ENCODE measurements around the gene TBC1D17.
"Not testable (repeated sequence)": the region's sequence is repeated elsewhere in the genome, so short reads cannot be mapped to it uniquely, and the experiment has no call there.

TBC1D17 gene

DNA sequence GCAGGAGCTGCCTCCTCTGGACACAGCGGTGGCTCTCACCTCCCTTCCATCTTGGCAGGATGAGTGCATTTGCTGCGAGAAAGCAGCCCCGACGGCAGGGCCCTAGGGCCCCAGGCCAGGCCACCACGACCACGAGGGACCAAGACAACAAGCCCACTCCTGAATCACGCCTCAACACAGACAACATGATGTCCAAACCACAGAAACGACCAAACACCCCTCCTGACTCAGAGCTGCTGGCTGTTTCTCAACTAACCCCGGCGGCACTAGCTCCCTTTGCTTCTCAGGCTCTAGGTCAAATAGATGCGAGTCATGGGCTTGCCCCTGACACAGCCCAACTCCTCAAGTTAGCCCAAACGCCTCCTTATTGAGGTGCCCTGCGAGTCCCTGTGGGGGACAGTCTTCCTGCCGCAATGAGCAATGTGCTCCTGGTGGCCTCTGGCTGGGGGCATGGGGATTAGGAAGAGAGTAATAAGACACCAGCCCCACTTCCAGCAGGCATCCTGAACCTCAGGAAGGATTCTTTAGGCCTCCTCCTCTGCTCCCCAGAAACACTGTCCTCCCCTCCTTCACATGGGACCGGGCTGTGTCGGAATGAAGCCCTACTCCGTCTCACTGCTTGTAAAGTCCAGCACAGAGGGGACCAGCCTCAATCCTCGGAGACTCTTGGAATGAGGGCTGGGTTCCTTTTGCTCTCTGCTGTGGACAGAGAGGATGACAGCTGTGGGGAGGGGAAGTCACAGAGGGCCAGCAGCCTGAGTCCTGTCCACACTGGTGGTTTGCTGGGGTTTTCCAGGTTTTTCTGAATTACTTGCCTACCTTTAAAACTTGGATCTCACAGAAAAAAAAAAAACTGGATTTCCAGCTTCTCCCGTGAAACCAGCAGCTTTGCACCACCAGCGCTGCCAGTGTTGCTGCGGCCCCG, 44.6 kb downstream of the TBC1D17 start:
- no peak overlapping the region for H3K4me3 ChIP-seq (ENCODE audit: low read depth in 1 of 2, low read length in 2 of 2)
- H3K9me3 ChIP-seq (ENCODE audit: low read length): no peaks in the 10 kb centered on the region
- H3K27ac ChIP-seq (ENCODE audit: low read depth, low read length): no peak overlapping the region
- no peak overlapping the region for H3K9ac ChIP-seq (ENCODE audit: low read length)
- no peaks in the 10 kb centered on the region for H3K27me3 ChIP-seq (ENCODE audit: control insufficient read depth in 1 of 2, insufficient read depth in 2 of 2, low read length in 2 of 2)
- peaks cover 4% of the 10 kb centered on the region for H3K4me1 ChIP-seq (ENCODE audit: insufficient read depth, low read length)
- H3K36me3 ChIP-seq (ENCODE audit: insufficient read depth, low read length): peaks cover 42% of the 10 kb centered on the region

DNA sequence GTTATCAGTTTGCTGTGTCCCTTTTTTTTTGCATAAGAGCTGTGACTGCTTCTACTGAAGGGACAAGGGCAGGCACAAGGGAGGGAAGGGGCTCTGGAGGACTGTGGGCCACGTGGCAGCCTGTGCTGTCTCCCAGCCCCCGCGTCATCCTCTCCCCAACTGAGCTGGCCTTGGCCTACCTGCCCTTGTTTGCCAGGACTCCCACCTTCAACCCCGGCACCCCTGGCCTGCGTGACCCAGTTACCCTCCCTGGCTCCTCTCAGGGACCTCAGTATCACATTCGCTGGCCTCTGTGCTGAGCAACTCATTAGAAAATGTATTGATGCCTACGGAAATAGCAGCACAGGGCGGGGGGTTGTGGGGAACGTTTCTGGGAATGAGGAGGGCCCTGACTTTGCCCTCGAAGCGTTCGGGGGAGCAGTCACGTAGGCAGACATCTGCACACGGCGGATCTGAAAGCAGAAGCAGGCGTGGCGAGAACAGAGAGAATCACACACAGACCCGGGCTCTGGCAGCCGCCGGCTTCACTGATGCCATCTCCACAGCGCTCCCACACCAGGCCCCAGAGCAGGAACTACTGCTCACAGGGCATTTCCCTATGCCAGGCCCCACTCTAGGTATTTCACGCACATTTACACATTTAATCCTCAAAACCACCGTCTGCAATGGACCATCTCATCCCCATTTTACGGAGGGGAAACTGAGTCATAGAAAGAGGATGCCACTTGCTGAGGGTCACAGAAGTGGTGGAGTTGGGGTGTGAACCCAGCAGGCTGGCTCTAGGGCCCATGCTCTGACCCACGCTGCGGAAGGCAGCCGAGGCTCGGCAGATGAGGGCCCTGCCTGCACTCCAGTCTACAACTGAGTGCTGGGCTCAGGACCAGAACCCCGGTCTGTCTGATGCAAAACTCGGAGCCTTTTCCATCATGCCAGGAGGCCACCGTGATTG, 45.8 kb downstream of the TBC1D17 start:
- Histone ChIP-seq H3K36me3 (ENCODE audit: insufficient read depth, low read length) (peaks cover 45% of the 10 kb centered on the region), H3K27me3 (ENCODE audit: control insufficient read depth in 1 of 2, insufficient read depth in 2 of 2, low read length in 2 of 2) (no peaks in the 10 kb centered on the region), H3K4me3 (ENCODE audit: low read depth in 1 of 2, low read length in 2 of 2) (no peak overlapping the region), H3K9me3 (ENCODE audit: low read length) (no peaks in the 10 kb centered on the region), H3K27ac (ENCODE audit: low read depth, low read length) (no peak overlapping the region), H3K9ac (ENCODE audit: low read length) (no peak overlapping the region), H3K4me1 (ENCODE audit: insufficient read depth, low read length) (peaks cover 14% of the 10 kb centered on the region)

DNA sequence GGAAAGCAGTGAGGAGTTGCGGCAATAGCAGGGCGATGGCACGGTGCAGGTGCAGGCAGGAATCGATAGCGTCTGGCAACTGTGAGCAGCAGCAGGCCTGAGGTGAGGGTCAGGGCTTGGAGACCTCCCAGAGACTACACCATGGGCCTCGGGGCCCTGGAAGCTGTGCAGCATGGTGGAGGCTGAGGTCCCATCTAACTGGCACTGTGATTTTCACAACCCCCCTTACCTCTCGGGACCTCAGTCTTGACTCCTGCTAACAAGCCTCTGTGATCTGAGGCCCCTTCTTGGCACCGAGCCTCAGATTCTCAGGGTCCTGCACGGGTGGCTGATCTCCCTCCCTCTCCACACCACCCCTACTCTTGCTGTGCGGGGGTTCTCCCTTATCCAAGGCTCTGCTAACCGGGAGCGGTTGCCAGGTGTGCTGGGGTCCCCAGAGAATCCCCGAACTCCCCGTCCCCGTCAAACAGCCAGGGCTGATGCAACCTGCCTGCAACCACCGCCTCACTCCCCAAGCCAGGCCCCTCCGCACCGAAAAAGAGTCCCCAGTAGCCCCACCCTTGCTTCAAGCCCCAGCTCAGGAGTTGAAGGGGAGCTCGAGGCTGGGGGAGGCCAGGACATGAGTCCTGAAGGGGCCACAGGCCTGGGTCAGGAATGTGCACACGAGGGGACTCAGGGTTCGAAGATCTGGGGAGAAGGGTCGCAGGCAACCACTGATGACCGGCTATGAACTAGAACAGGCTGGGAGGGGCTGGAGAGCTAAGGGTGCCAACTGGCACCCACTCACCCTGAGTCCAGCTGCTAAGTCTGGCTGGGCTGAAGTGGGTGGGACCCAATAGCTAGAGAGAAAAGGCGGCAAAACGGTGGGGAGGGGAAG, 46.7 kb downstream of the TBC1D17 start:
- H3K9me3 ChIP-seq (ENCODE audit: low read length): no peaks in the 10 kb centered on the region
- H3K27me3 ChIP-seq (ENCODE audit: control insufficient read depth in 1 of 2, insufficient read depth in 2 of 2, low read length in 2 of 2): no peaks in the 10 kb centered on the region
- H3K27ac ChIP-seq (ENCODE audit: low read depth, low read length): no peak overlapping the region
- peaks cover 14% of the 10 kb centered on the region for H3K4me1 ChIP-seq (ENCODE audit: insufficient read depth, low read length)
- no peak overlapping the region for H3K4me3 ChIP-seq (ENCODE audit: low read depth in 1 of 2, low read length in 2 of 2)
- no peak overlapping the region for H3K9ac ChIP-seq (ENCODE audit: low read length)
- peaks cover 45% of the 10 kb centered on the region for H3K36me3 ChIP-seq (ENCODE audit: insufficient read depth, low read length)

DNA sequence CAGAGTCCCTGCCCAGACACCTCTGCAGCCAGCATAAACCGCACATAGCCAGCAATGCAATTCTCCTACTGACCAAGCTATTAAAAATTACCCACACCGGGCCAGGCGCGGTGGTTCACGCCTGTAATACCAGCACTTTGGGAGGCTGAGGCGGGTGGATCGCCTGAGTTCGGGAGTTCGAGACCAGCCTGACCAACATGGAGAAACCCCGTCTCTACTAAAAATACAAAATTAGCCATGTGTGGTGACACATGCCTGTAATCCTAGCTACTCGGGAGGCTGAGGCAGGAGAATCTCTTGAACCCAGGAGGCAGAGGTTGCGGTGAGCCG, 47.3 kb downstream of the TBC1D17 start:
- Histone ChIP-seq H3K4me1 (ENCODE audit: insufficient read depth, low read length) (peaks cover 14% of the 10 kb centered on the region), H3K36me3 (ENCODE audit: insufficient read depth, low read length) (peaks cover 45% of the 10 kb centered on the region)
- H3K9ac ChIP-seq (ENCODE audit: low read length); H3K4me3 ChIP-seq (ENCODE audit: low read depth in 1 of 2, low read length in 2 of 2); H3K27ac ChIP-seq (ENCODE audit: low read depth, low read length); H3K9me3 ChIP-seq (ENCODE audit: low read length); H3K27me3 ChIP-seq (ENCODE audit: control insufficient read depth in 1 of 2, insufficient read depth in 2 of 2, low read length in 2 of 2): not testable (repeated sequence)

DNA sequence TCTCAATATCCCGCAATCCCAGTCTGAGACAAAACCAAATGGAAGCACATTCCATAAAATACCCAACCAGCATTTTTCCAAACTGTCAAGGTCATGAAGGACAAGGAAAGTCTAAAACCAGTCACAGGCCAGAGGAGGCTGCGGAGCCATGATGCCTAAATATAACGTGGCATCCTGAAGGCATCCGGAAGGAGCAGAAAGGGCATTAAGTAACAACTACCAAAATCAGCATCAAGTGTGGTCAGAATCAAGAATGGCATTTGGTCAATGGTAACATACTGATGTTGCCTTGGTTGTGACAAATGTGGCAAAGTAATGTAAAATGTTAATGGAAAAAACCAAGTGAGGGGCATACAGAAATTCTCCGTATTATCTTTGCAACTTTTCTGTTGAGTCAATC, 48.0 kb downstream of the TBC1D17 start:
- no peak overlapping the region for H3K9ac ChIP-seq (ENCODE audit: low read length)
- H3K27ac ChIP-seq (ENCODE audit: low read depth, low read length): no peak overlapping the region
- no peak overlapping the region for H3K4me3 ChIP-seq (ENCODE audit: low read depth in 1 of 2, low read length in 2 of 2)
- peaks cover 45% of the 10 kb centered on the region for H3K36me3 ChIP-seq (ENCODE audit: insufficient read depth, low read length)
- no peaks in the 10 kb centered on the region for H3K27me3 ChIP-seq (ENCODE audit: control insufficient read depth in 1 of 2, insufficient read depth in 2 of 2, low read length in 2 of 2)
- peaks cover 14% of the 10 kb centered on the region for H3K4me1 ChIP-seq (ENCODE audit: insufficient read depth, low read length)
- no peaks in the 10 kb centered on the region for H3K9me3 ChIP-seq (ENCODE audit: low read length)

DNA sequence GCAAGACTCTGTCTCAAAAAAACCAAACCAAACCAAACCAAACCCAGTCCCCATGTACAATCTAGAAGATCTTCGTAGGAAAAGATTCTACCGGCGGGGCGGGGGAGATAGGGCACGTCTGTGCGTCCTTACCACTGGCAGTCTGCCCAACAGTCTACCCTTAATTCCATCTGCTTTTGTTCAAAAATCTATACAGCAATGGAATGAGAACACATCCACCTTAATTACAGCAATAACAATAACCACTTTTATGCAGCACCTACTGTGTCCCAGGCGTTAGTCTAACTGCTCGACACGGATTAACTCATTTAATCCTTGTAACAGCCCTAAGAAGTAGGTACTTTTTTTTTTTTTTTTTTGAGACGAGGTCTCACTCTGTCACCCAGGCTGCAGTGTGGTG, 49.0 kb downstream of the TBC1D17 start:
- Histone ChIP-seq H3K9ac (ENCODE audit: low read length) (no peak overlapping the region), H3K36me3 (ENCODE audit: insufficient read depth, low read length) (peaks cover 45% of the 10 kb centered on the region), H3K9me3 (ENCODE audit: low read length) (no peaks in the 10 kb centered on the region), H3K27ac (ENCODE audit: low read depth, low read length) (no peak overlapping the region), H3K27me3 (ENCODE audit: control insufficient read depth in 1 of 2, insufficient read depth in 2 of 2, low read length in 2 of 2) (no peaks in the 10 kb centered on the region), H3K4me1 (ENCODE audit: insufficient read depth, low read length) (peaks cover 14% of the 10 kb centered on the region), H3K4me3 (ENCODE audit: low read depth in 1 of 2, low read length in 2 of 2) (no peak overlapping the region)

DNA sequence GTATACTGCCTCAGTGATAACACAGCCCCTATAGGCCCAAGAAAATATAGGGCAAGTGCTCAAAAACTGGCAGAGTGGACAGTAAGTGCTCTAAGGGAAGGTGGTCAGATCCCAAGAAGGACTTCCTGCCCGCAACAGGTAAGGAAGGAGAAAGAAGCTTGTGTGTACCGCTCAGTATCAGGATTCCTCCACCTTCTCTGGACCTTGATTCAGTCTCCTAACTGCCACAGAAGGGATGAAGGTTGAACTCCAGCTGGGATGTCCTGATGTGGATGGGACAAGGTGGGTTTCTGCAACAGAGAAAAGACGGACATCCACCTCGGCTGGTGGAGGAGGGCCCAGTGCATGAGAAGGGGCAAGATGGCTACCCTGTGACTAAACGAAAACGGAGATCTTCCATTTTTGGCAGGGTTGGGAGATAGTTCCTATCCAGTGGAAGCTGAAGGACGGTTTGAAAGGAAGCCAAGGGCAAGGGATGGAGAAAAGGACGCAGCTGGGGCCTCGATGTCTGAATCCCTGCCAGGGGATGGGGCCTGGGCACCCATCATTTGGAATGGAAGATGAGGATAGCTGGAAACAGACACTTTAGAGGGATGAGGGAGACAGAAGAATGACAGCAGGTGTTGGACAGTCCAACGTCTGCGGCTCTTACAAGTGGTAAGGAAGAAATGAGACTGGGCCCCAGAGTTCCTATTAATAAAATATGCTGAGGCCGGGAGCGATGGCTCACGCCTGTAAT, 50.2 kb downstream of the TBC1D17 start:
- Histone ChIP-seq H3K27me3 (ENCODE audit: control insufficient read depth in 1 of 2, insufficient read depth in 2 of 2, low read length in 2 of 2) (no peaks in the 10 kb centered on the region), H3K4me3 (ENCODE audit: low read depth in 1 of 2, low read length in 2 of 2) (no peak overlapping the region), H3K36me3 (ENCODE audit: insufficient read depth, low read length) (peaks cover 39% of the 10 kb centered on the region), H3K4me1 (ENCODE audit: insufficient read depth, low read length) (peaks cover 14% of the 10 kb centered on the region), H3K27ac (ENCODE audit: low read depth, low read length) (no peak overlapping the region), H3K9me3 (ENCODE audit: low read length) (no peaks in the 10 kb centered on the region), H3K9ac (ENCODE audit: low read length) (peak overlapping the region; percentile 4)

DNA sequence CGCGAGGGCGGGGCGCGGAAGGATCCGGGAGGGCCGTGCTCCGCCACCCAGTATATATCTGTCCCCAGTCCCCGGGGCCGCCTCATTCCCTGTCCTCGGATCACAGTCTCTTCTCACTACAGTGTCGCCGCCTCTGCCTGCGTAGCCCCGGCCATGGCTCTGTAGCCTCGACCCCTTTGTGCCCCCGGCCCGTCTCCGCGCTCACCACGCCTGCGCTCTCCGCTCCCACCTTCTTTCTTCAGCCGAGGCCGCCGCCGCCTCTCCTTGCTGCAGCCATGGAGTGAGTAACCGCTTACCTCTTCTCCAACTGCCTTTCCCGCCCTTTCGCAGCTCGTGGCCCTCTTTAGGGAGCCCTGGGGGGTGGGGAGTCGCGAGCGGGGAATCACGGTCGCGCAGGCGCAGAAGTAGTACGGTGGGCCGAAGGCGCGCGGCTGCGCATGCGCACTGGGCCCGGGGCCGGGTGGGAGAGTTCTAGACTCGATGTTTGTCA, 51.7 kb downstream of the TBC1D17 start, which contains the start of the genes ATF5 and NUP62:
Gene ATF5, plus strand, starts transcription at position 85 of the 490 bp plus-strand sequence. CDS start 1,646 bp downstream, outside the sequence.
Gene NUP62, minus strand, starts transcription at position 384 of the 490 bp plus-strand sequence. CDS start 19,697 bp downstream, outside the sequence.
- Histone ChIP-seq H3K36me3 (ENCODE audit: insufficient read depth, low read length) (peaks cover 26% of the 10 kb centered on the region), H3K4me3 (ENCODE audit: low read depth in 1 of 2, low read length in 2 of 2) (peak within 1 kb of the TSS; percentile 73 to 95), H3K9ac (ENCODE audit: low read length) (peak within 1 kb of the TSS; percentile 46), H3K9me3 (ENCODE audit: low read length) (no peaks in the 10 kb centered on the region), H3K27me3 (ENCODE audit: control insufficient read depth in 1 of 2, insufficient read depth in 2 of 2, low read length in 2 of 2) (no peaks in the 10 kb centered on the region), H3K4me1 (ENCODE audit: insufficient read depth, low read length) (peaks cover 14% of the 10 kb centered on the region), H3K27ac (ENCODE audit: low read depth, low read length) (peak within 1 kb of the TSS; percentile 98)

DNA sequence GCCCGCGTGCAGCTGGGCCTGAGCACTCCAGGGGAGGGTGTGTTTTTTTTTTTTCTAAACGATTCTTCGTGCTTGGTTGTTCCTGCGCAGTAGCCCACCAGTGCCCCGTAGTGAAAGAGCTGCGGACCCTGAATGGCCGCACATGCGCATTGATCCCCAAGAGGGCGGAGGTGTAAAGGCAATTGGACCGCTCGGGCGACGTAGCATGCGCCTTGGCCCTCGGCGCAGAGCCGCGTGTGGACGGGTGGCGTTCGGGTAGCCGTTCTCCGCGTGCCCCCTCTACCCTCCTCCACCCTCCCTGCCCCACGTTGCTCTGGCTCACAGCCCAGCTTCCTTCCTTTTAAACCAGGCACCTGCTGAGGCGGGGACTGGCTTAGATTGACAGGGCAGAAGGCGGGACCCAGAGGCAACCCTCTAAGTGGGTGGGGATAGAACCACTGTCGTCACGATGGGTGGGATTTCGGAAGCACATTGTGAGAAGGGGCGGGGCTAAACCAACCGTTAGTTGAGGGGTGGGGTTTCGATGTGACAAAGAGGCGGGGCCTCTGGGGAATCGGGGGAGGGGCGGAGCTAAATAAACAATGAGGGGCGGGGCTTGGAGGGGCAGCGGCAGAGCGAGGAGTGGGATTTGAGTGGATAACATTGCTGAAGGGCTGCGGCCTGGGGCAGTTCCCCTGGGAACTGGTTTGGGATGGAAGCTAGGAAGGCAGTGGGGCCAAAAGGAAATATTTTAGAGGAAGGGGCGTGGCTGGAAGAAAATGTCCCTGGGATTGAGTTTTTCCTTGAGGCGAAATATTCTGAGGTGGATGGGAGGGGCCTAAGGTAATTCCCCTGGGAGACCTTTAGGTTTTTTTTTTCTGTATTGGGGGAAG, 52.3 kb downstream of the TBC1D17 start:
- H3K4me3 ChIP-seq (ENCODE audit: low read depth in 1 of 2, low read length in 2 of 2): peak overlapping the region; percentile 73 to 95

More for the DNA sequence above, 52.3 kb downstream of the TBC1D17 start:
- Histone ChIP-seq H3K9me3 (ENCODE audit: low read length) (no peaks in the 10 kb centered on the region), H3K27ac (ENCODE audit: low read depth, low read length) (peak overlapping the region; percentile 98), H3K4me1 (ENCODE audit: insufficient read depth, low read length) (peaks cover 14% of the 10 kb centered on the region), H3K27me3 (ENCODE audit: control insufficient read depth in 1 of 2, insufficient read depth in 2 of 2, low read length in 2 of 2) (no peaks in the 10 kb centered on the region), H3K9ac (ENCODE audit: low read length) (peak overlapping the region; percentile 46), H3K36me3 (ENCODE audit: insufficient read depth, low read length) (peaks cover 21% of the 10 kb centered on the region)

Measured in muscle layer of colon (tissue), 2 donors.